Measurements from ENCODE around the gene BBS9. TPM values are rescaled to one million over a fixed set of nuclear protein-coding genes. Genes with fewer than 3 reads are reported as not detected.

The BBS9 gene
- total and polyA plus RNA-seq, 2 of the 4 experiments (the other 2 are of a cell fraction), result 7.9 to 9.5 TPM

GRCh38 chr7:33152087-33152486 lies 22.7 kb downstream of the BBS9 start:
- no CpG with 5 or more reads among the region's 3 CpGs for WGBS, 2 experiments (ENCODE audit: extremely low coverage in 2 of 2, insufficient read length in 1 of 2)
- Histone ChIP-seq H2BK15ac (ENCODE audit: low read depth, low read length) (no peak overlapping the region), H4K8ac (ENCODE audit: low read depth in 2 of 2, low read length in 2 of 2) (no peak overlapping the region), H3K4me2 (ENCODE audit: low read depth, low read length) (no peak overlapping the region), H2BK120ac (ENCODE audit: low read depth, low read length) (no peak overlapping the region), H2BK5ac (ENCODE audit: low read depth, low read length, poor library complexity, severe bottlenecking) (no peak overlapping the region), H3K4me1 (ENCODE audit: control insufficient read depth, insufficient read depth, low read length) (no peaks in the 10 kb centered on the region), H3K9me3 (ENCODE audit: control insufficient read depth, insufficient read depth, low read length) (no peaks in the 10 kb centered on the region), H4K5ac (ENCODE audit: low read depth, low read length) (no peak overlapping the region), H3K4me3 (ENCODE audit: insufficient read depth, low read depth, low read length) (no peak overlapping the region), H2BK20ac (ENCODE audit: low read depth, low read length) (no peak overlapping the region), H4K91ac (ENCODE audit: insufficient read depth, low read depth, low read length) (no peak overlapping the region), H2AFZ (replicated peaks; ENCODE audit: low read length, poor library complexity) (no peak overlapping the region), H3K9me1 (ENCODE audit: insufficient read depth, low read length) (no peaks in the 10 kb centered on the region), H3K23ac (ENCODE audit: low read depth, low read length) (no peak overlapping the region), H3K27ac (ENCODE audit: insufficient read depth, low read length) (no peak overlapping the region), H3K4ac (ENCODE audit: low read depth, low read length) (no peak overlapping the region), H3K9ac (ENCODE audit: low read depth, low read length) (no peak overlapping the region), H3K14ac (replicated peaks; ENCODE audit: low read depth, low read length) (no peak overlapping the region), H3K79me1 (ENCODE audit: low read depth in 1 of 2, low read length in 2 of 2) (no peaks in the 10 kb centered on the region), H4K20me1 (ENCODE audit: insufficient read depth, low read length) (no peaks in the 10 kb centered on the region), H2AK5ac (ENCODE audit: low read depth, low read length) (no peak overlapping the region), H3K18ac (ENCODE audit: low read depth, low read length) (no peak overlapping the region), H3K27me3 (ENCODE audit: control insufficient read depth, insufficient read depth, low read length) (no peaks in the 10 kb centered on the region), H3K56ac (ENCODE audit: extremely low read depth, insufficient read depth, low read length) (no peak overlapping the region), H2AK9ac (replicated peaks; ENCODE audit: low read depth, low read length, poor library complexity) (no peak overlapping the region), H3K36me3 (ENCODE audit: control insufficient read depth, insufficient read depth, low read length) (no peaks in the 10 kb centered on the region)
- CTCF ChIA-PET, result no interaction called here
- in situ Hi-C loops (cut with MboI; ENCODE audit: low sequenced_read_pairs), result no loop called here
- TF ChIP-seq BHLHE40 (IDR thresholded peaks at IDR 0.05; ENCODE audit: low read depth, low read length) (no peak), MAZ (IDR thresholded peaks at IDR 0.05; ENCODE audit: borderline replicate concordance, low read depth, low read length) (no peak), CEBPB (IDR thresholded peaks at IDR 0.05; ENCODE audit: low read depth, low read length) (no peak), ELK1 (IDR thresholded peaks at IDR 0.05; ENCODE audit: borderline replicate concordance, low read depth, low read length) (no peak), RFX5 (IDR thresholded peaks at IDR 0.05; ENCODE audit: low read depth, low read length) (no peak), MAFK (IDR thresholded peaks at IDR 0.05; ENCODE audit: low read depth, low read length) (no peak), POLR2A (IDR thresholded peaks at IDR 0.05; ENCODE audit: low read depth, low read length) (no peak), SMC3 (IDR thresholded peaks at IDR 0.05; ENCODE audit: low read depth, low read length) (no peak), CTCF (conservative IDR thresholded peaks at IDR 0.05; ENCODE audit: low read depth, low read length) (no peak), USF2 (IDR thresholded peaks at IDR 0.05; ENCODE audit: low read depth, low read length) (no peak), MXI1 (IDR thresholded peaks at IDR 0.05; ENCODE audit: borderline replicate concordance, low read depth, low read length) (no peak), FOS (IDR thresholded peaks at IDR 0.05; ENCODE audit: low read depth, low read length) (no peak), RCOR1 (IDR thresholded peaks at IDR 0.05; ENCODE audit: insufficient replicate concordance, low read length) (no peak), NFE2L2 (IDR thresholded peaks at IDR 0.05; ENCODE audit: low read depth, low read length) (no peak), CHD1 (IDR thresholded peaks at IDR 0.05; ENCODE audit: low read depth, low read length) (no peak)
- DNase-seq (no peak), ATAC-seq (ENCODE audit: low read depth) (no peak)
- intact Hi-C loops (cut with micrococcal nuclease), result no loop called here
- dilution Hi-C loops (cut with HindIII; ENCODE audit: low sequenced_read_pairs, unreplicated experiment), result no loop called here
- no TSS peak for BruUV-seq (replicated peaks)
- POLR2A ChIA-PET (ENCODE audit: unreplicated experiment), result no interaction called here
